Osteocyte (in vitro differentiated cells): ENCODE results near the gene SLC35F3. TPM values are rescaled to one million over a fixed set of nuclear protein-coding genes. Genes with fewer than 3 reads are reported as not detected.
"Not testable (repeated sequence)": the region's sequence is repeated elsewhere in the genome, so short reads cannot be mapped to it uniquely, and the experiment has no call there.

ENCODE experiments used
- DNase-seq: peaks from one replicate; pipeline ENCODE4 v3.0.0; 2021; ENCODE audit warnings: mixed read lengths; ENCODE audit not compliant: unreplicated experiment; ENCODE audit errors: extremely low spot score
- H3K27ac Mint-ChIP-seq: one replicate; pipeline ENCODE4 v1.8.0; 2021; ENCODE audit warnings: mild to moderate bottlenecking, mixed read lengths; ENCODE audit not compliant: unreplicated experiment
- H3K27me3 Mint-ChIP-seq: one replicate; pipeline ENCODE4 v1.8.0; 2021; ENCODE audit warnings: mixed read lengths; ENCODE audit not compliant: unreplicated experiment
- H3K36me3 Mint-ChIP-seq: one replicate; pipeline ENCODE4 v1.8.0; 2021; ENCODE audit warnings: mixed read lengths; ENCODE audit not compliant: unreplicated experiment
- H3K4me1 Mint-ChIP-seq: one replicate; pipeline ENCODE4 v1.8.0; 2021; ENCODE audit warnings: mixed read lengths; ENCODE audit not compliant: unreplicated experiment
- H3K4me3 Mint-ChIP-seq: one replicate; pipeline ENCODE4 v1.8.0; 2021; ENCODE audit warnings: mild to moderate bottlenecking, moderate library complexity, mixed read lengths; ENCODE audit not compliant: unreplicated experiment
- H3K9me3 Mint-ChIP-seq: one replicate; pipeline ENCODE4 v1.8.0; 2021; ENCODE audit warnings: mixed read lengths; ENCODE audit not compliant: unreplicated experiment
- total RNA-seq: library from RNA; stranded (reverse); gene quantifications from 2 replicates; pipeline ENCODE4 v1.2.1, GENCODE V29; 2021
- TF ChIP-seq, protein P1 (sequence below): fragments of 200-600 bp; sonication (generic); IDR thresholded peaks from 2 replicates; pipeline ENCODE4 v1.5.0; 2021; ENCODE audit warnings: antibody characterized with exemption, mild to moderate bottlenecking, moderate library complexity

The SLC35F3 gene
- total RNA-seq, 1 donor from 2014 or later = not detected

DNA sequence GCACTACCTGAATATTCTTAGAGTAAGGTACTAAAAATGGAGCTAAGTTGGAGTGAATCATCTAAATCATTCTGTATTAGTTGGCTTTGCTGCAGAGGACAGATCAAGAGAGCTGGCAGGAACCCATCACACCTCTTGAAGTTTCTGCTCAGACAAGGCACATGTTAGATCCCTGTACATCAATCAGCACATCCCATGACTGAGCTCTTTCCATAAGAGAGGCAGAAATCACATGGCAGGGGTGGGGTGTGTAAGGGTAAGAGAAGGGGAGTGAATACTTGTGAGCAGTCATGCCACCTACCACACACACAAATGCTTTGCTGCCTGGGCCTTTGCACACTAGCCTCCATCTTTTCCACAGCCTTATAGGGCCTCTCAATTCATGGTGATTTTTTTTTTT, 214.4 kb downstream of the SLC35F3 start:
- no peak for DNase-seq
- Mint-ChIP-seq H3K27me3 (peaks cover 15% of the 10 kb centered on the region), H3K27ac (no peak overlapping the region), H3K9me3 (no peaks in the 10 kb centered on the region), H3K4me3 (no peak overlapping the region), H3K4me1 (peaks cover 5% of the 10 kb centered on the region), H3K36me3 (no peaks in the 10 kb centered on the region)
- TF ChIP-seq, protein P1, sequence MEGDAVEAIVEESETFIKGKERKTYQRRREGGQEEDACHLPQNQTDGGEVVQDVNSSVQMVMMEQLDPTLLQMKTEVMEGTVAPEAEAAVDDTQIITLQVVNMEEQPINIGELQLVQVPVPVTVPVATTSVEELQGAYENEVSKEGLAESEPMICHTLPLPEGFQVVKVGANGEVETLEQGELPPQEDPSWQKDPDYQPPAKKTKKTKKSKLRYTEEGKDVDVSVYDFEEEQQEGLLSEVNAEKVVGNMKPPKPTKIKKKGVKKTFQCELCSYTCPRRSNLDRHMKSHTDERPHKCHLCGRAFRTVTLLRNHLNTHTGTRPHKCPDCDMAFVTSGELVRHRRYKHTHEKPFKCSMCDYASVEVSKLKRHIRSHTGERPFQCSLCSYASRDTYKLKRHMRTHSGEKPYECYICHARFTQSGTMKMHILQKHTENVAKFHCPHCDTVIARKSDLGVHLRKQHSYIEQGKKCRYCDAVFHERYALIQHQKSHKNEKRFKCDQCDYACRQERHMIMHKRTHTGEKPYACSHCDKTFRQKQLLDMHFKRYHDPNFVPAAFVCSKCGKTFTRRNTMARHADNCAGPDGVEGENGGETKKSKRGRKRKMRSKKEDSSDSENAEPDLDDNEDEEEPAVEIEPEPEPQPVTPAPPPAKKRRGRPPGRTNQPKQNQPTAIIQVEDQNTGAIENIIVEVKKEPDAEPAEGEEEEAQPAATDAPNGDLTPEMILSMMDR = no peak

DNA sequence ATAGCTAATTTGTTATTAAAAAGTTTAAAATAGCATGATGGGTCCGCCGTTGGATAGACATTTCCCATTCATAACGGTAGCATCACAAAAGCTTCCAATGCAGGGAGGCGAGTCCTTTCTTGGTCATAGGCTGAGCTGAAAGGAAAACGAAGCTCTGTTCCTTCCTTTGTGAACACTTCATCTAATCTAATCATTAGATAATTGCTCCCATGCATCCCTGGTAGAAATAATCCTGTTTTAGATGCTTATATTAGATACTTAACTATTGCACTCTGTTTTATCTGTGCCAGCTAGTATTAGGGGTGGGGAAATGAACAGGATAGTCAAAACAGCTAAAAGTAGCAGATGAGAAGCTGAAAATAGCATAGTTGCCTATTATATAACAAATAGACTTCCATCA, 215.0 kb downstream of the SLC35F3 start:
- peaks cover 15% of the 10 kb centered on the region for H3K27me3 Mint-ChIP-seq
- no peak overlapping the region for H3K4me3 Mint-ChIP-seq
- no peak for DNase-seq
- TF ChIP-seq, protein P1 = no peak
- peaks cover 5% of the 10 kb centered on the region for H3K4me1 Mint-ChIP-seq
- H3K27ac Mint-ChIP-seq = no peak overlapping the region
- no peaks in the 10 kb centered on the region for H3K36me3 Mint-ChIP-seq
- no peaks in the 10 kb centered on the region for H3K9me3 Mint-ChIP-seq

DNA sequence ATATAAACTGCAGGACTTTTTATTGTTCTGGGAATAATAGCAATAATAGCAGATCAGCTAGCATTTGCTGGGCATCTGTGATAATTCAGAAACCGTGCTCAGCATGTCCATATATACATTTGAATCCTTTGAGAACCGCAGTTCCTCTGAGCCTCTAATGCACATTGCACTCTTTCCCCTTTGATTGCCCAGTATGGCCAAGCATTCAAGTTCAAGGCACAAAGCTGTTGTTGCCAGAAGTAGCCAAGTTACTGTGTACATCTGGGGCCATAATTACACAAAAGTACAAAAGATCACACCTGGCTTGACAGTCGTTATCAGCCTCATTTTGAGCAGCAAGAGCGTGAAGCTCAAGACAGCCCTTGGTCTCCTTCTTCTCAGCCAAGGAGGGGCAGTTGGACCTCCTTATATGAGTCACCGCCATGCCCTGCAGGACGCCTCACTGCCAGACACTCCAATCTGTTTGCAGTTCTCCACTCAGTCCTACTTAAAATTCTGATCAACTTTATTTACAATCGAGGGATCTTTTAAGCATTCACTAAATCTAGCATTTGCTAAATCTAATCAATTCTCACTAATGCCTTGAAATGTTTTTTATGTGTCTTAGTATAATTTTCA, 216.0 kb downstream of the SLC35F3 start:
- no peak for DNase-seq
- H3K4me3 Mint-ChIP-seq = no peak overlapping the region
- H3K9me3 Mint-ChIP-seq = no peaks in the 10 kb centered on the region
- peaks cover 11% of the 10 kb centered on the region for H3K27me3 Mint-ChIP-seq
- no peaks in the 10 kb centered on the region for H3K36me3 Mint-ChIP-seq
- TF ChIP-seq, protein P1 = no peak
- no peak overlapping the region for H3K27ac Mint-ChIP-seq
- no peaks in the 10 kb centered on the region for H3K4me1 Mint-ChIP-seq

DNA sequence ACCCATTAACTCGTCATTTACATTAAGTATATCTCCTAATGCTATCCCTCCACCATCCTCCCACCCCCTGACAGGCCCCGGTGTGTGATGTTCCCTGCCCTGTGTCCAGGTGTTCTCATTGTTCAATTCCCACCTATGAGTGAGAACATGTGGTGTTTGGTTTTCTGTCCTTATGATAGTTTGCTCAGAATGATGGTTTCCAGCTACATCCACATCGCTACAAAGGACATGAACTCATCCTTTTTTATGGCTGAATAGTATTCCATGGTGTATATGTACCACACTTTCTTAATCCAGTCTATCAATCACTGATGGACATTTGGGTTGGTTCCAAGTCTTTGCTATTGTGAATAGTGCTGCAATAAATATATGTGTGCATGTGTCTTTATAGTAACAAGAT, 217.2 kb downstream of the SLC35F3 start:
- DNase-seq, H3K27ac Mint-ChIP-seq, H3K36me3 Mint-ChIP-seq, H3K4me1 Mint-ChIP-seq, H3K27me3 Mint-ChIP-seq, H3K4me3 Mint-ChIP-seq, H3K9me3 Mint-ChIP-seq: not testable (repeated sequence)

DNA sequence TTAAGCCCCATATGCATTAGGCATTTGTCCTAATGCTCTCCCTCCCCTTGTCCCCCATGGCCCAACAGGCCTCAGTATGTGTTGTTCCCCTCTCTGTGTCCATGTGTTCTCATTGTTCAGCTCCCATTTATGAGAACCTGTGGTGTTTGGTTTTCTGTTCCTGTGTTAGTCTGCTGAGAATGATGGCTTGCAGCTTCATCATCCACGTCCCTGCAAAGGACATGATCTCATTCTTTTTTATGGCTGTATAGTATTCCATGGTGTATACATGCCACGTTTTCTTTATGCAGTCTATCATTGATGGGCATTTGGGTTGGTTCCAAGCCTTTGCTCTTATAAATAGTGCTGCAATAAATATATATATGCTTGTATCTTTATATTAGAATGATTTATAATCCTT, 218.1 kb downstream of the SLC35F3 start:
- H3K27me3 Mint-ChIP-seq, H3K9me3 Mint-ChIP-seq, H3K4me1 Mint-ChIP-seq, H3K36me3 Mint-ChIP-seq, H3K4me3 Mint-ChIP-seq, DNase-seq, H3K27ac Mint-ChIP-seq: not testable (repeated sequence)

DNA sequence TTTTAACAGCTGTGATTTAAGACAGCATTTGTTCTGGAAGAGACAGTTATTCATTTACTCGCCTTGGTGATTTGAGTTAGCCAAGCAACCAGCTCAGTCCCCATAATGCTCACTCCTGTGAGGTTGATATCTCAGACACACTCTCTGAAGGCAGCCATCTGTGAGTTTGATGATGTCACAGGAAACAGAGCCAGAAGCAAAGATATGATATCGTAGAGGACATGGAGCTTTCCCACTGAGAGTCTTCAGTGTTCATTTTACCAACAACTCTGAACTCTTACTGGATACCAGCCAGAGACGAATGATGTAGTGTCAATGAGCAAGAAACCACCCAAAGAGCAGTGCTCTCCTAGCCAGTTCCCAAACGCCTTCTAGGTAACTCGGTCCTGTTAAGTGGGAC, 219.4 kb downstream of the SLC35F3 start:
- no peaks in the 10 kb centered on the region for H3K36me3 Mint-ChIP-seq
- TF ChIP-seq, protein P1 = no peak
- H3K9me3 Mint-ChIP-seq = no peaks in the 10 kb centered on the region
- no peaks in the 10 kb centered on the region for H3K4me1 Mint-ChIP-seq
- peaks cover 2% of the 10 kb centered on the region for H3K27me3 Mint-ChIP-seq
- H3K27ac Mint-ChIP-seq = no peak overlapping the region
- no peak overlapping the region for H3K4me3 Mint-ChIP-seq
- no peak for DNase-seq
